Keratinocyte (primary cell): Measurements from ENCODE around the gene BCAS2. TPM values are rescaled to one million over a fixed set of nuclear protein-coding genes. Genes with fewer than 3 reads are reported as not detected.
"Not testable (repeated sequence)": the region's sequence is repeated elsewhere in the genome, so short reads cannot be mapped to it uniquely, and the experiment has no call there.

Experiments used
- DNase-seq: peaks from one replicate; pipeline ENCODE4 v3.0.0-alpha.2; 2011; ENCODE audit warnings: low read depth, missing footprints, low spot score
- FAIRE-seq: peaks from 2 replicates; lab custom pipeline; 2011; peaks lifted over from hg19 to GRCh38; lab: Jason Lieb, UNC
- H2AFZ ChIP-seq: 2 replicates; pipeline ENCODE4 v1.6.0; 2012; ENCODE audit warnings: low read length, control low read depth, inconsistent platforms; ENCODE audit not compliant: control insufficient read depth
- H3K27ac ChIP-seq: 2 replicates; pipeline ENCODE4 v1.5.1; 2011; ENCODE audit warnings: low read length; ENCODE audit not compliant: control insufficient read depth, insufficient read depth
- H3K27me3 ChIP-seq: 3 replicates; pipeline ENCODE4 v1.6.0; 2011; ENCODE audit warnings: low read length; ENCODE audit not compliant: control insufficient read depth, insufficient read depth; ENCODE audit errors: extremely low read depth
- H3K36me3 ChIP-seq, 2 experiments: 2 replicates in 1 of 2; 3 replicates in 1 of 2; pipeline ENCODE4 v1.5.1; 2011; ENCODE audit warnings: low read length in 2 of 2, mild to moderate bottlenecking in 1 of 2; ENCODE audit not compliant: control insufficient read depth in 2 of 2, insufficient read depth in 2 of 2; ENCODE audit errors: extremely low read depth in 1 of 2
- H3K4me1 ChIP-seq: 3 replicates; pipeline ENCODE4 v1.5.1; 2011; ENCODE audit warnings: low read length; ENCODE audit not compliant: control insufficient read depth, insufficient read depth; ENCODE audit errors: extremely low read depth
- H3K4me2 ChIP-seq: 3 replicates; pipeline ENCODE4 v1.6.0; 2011; ENCODE audit warnings: low read depth, low read length; ENCODE audit not compliant: control insufficient read depth, insufficient read depth; ENCODE audit errors: extremely low read depth
- H3K4me3 ChIP-seq, 3 experiments: fragments of 200-600 bp in 1 of 3; sonication (generic) in 1 of 3; 2 replicates in 2 of 3; 3 replicates in 1 of 3; pipeline ENCODE4 v1.5.1; 2011 to 2016; ENCODE audit warnings: low read length in 3 of 3, mild to moderate bottlenecking in 3 of 3, control low read depth in 2 of 3, inconsistent platforms in 1 of 3, low read depth in 1 of 3, mixed read lengths in 1 of 3, mixed run types in 1 of 3, moderate library complexity in 1 of 3; ENCODE audit not compliant: control insufficient read depth in 2 of 3, insufficient read depth in 2 of 3; ENCODE audit errors: extremely low read depth in 1 of 3
- H3K79me2 ChIP-seq: 2 replicates; pipeline ENCODE4 v1.6.0; 2012; ENCODE audit warnings: low read length; ENCODE audit not compliant: control insufficient read depth, insufficient read depth
- H3K9ac ChIP-seq: 3 replicates; pipeline ENCODE4 v1.6.0; 2011; ENCODE audit warnings: low read length; ENCODE audit not compliant: control insufficient read depth, insufficient read depth; ENCODE audit errors: extremely low read depth
- H3K9me1 ChIP-seq: 3 replicates; pipeline ENCODE4 v1.6.0; 2011; ENCODE audit warnings: low read length; ENCODE audit not compliant: control insufficient read depth, insufficient read depth; ENCODE audit errors: extremely low read depth
- H3K9me3 ChIP-seq: 2 replicates; pipeline ENCODE4 v1.5.1; 2012; ENCODE audit warnings: low read depth, low read length; ENCODE audit not compliant: control insufficient read depth
- H4K20me1 ChIP-seq: 3 replicates; pipeline ENCODE4 v1.6.0; 2011; ENCODE audit warnings: low read length; ENCODE audit not compliant: control insufficient read depth, insufficient read depth; ENCODE audit errors: extremely low read depth
- EZH2 ChIP-seq: IDR thresholded peaks from one replicate; pipeline ENCODE4 v1.6.1; 2012; ENCODE audit warnings: inconsistent platforms, mild to moderate bottlenecking, low read length, moderate library complexity
- dilution Hi-C: fragments of 300-500 bp; cut with MboI; formaldehyde crosslinking; loops from one replicate; pipeline ENCODE4 v1.7.0; 2020; ENCODE audit warnings: low sequenced_read_pairs; ENCODE audit not compliant: extremely low pct_ligation_motif_present
- polyA plus RNA-seq, 5 experiments: library from polyadenylated mRNA; depleted of rRNA in 3 of 5; stranded (reverse) in 3 of 5; stranded (forward) in 1 of 5; unstranded in 1 of 5; fragments of >200 nt; gene quantifications; 1 replicate in 1 of 5; 2 replicates in 3 of 5; 3 replicates in 1 of 5; pipeline versions ENCODE4 v1.2.1 to v1.2.3, GENCODE V29; 2011 to 2012; ENCODE audit warnings: missing spikeins in 2 of 5, low read depth in 1 of 5, low replicate concordance in 1 of 5
- TF ChIP-seq, protein P1 (sequence below), 3 experiments: IDR thresholded peaks in 1 of 3; conservative IDR thresholded peaks in 1 of 3; optimal IDR thresholded peaks in 1 of 3; 2 replicates in 2 of 3; 3 replicates in 1 of 3; pipeline versions ENCODE3 to v1.5.1; 2011; ENCODE audit warnings: low read length in 3 of 3, mild to moderate bottlenecking in 3 of 3, moderate library complexity in 2 of 3, control low read depth in 1 of 3, inconsistent platforms in 1 of 3; ENCODE audit not compliant: insufficient read depth in 2 of 3; ENCODE audit errors: extremely low read depth in 1 of 3

Gene BCAS2
- polyA plus RNA-seq, 1 donor (not counting 4 experiments of a cell fraction or from before 2014, with no cell fraction given), result 60.8 TPM

- Histone ChIP-seq H3K27me3 (no peaks in the 10 kb centered on the region), H3K79me2 (no peaks in the 10 kb centered on the region), H3K27ac (no peak overlapping the region), H3K4me1 (no peaks in the 10 kb centered on the region), H3K4me3 (no peak overlapping the region), H4K20me1 (no peaks in the 10 kb centered on the region), H3K9me1 (no peaks in the 10 kb centered on the region), H3K4me2 (no peak overlapping the region), H3K36me3 (peaks cover 5 to 17% of the 10 kb centered on the region in 2 experiments), H3K9me3 (no peaks in the 10 kb centered on the region), H2AFZ (no peak overlapping the region), H3K9ac (no peak overlapping the region)
- no peak for DNase-seq
- TF ChIP-seq EZH2, result no peak
- TF ChIP-seq, protein P1, sequence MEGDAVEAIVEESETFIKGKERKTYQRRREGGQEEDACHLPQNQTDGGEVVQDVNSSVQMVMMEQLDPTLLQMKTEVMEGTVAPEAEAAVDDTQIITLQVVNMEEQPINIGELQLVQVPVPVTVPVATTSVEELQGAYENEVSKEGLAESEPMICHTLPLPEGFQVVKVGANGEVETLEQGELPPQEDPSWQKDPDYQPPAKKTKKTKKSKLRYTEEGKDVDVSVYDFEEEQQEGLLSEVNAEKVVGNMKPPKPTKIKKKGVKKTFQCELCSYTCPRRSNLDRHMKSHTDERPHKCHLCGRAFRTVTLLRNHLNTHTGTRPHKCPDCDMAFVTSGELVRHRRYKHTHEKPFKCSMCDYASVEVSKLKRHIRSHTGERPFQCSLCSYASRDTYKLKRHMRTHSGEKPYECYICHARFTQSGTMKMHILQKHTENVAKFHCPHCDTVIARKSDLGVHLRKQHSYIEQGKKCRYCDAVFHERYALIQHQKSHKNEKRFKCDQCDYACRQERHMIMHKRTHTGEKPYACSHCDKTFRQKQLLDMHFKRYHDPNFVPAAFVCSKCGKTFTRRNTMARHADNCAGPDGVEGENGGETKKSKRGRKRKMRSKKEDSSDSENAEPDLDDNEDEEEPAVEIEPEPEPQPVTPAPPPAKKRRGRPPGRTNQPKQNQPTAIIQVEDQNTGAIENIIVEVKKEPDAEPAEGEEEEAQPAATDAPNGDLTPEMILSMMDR (optimal IDR thresholded peaks at IDR 0.05 in 1 of 3, IDR thresholded peaks at IDR 0.05 in 1 of 3, conservative IDR thresholded peaks at IDR 0.05 in 1 of 3; ENCODE audit: extremely low read depth in 1 of 3, insufficient read depth in 2 of 3, low read length in 3 of 3), result no peak
- no peak for FAIRE-seq
- dilution Hi-C loops, result no loop called here
Measured at GRCh38 chr1:114564141-114564540, 17.3 kb downstream of the BCAS2 start.

DNA sequence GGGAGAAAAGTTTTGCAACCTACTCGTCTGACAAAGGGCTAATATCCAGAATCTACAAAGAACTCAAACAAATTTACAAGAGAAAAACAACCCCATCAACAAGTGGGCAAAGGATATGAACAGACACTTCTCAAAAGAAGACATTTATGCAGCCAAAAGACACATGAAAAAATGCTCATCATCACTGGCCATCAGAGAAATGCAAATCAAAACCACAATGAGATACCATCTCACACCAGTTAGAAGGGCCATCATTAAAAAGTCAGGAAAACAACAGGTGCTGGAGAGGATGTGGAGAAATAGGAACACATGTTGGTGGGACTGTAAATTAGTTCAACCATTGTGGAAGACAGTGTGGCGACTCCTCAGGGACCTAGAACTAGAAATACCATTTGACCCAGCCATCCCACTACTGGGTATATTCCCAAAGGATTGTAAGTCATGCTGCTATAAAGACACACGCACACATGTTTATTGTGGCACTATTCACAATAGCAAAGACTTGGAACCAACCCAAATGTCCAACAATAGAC lies 18.4 kb downstream of the BCAS2 start:
- H3K9me1 ChIP-seq, H3K4me1 ChIP-seq, H3K27me3 ChIP-seq, H2AFZ ChIP-seq, H3K27ac ChIP-seq, H3K4me2 ChIP-seq, DNase-seq, FAIRE-seq, H3K79me2 ChIP-seq, H3K4me3 ChIP-seq, H3K9ac ChIP-seq, H3K9me3 ChIP-seq, dilution Hi-C loops, H4K20me1 ChIP-seq: not testable (repeated sequence)
- peaks cover 0 to 17% of the 10 kb centered on the region in 2 experiments for H3K36me3 ChIP-seq

DNA sequence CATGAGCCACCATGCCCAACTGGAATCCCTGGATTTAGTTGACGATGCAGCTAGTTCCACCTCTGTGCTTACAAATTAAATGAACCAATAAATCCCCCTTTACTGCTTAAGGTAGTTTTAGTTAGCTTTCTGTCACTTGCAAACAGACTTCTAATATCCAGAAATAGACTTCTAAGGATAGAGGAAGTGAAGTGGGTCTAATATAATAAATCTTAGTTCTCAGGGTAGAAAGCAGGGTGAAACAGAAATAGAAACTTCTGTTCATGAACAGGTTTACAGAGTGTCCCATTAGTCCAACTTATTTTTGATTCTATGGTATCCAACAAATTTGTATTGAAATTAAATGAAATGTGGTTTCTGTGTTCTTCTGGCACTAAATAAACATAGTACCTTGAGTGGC lies 20.1 kb downstream of the BCAS2 start:
- Histone ChIP-seq H3K79me2 (no peaks in the 10 kb centered on the region), H3K27ac (no peak overlapping the region), H3K4me3 (no peak overlapping the region), H2AFZ (no peak overlapping the region), H3K9me1 (no peaks in the 10 kb centered on the region), H3K36me3 (peaks cover 0 to 12% of the 10 kb centered on the region in 2 experiments), H4K20me1 (no peaks in the 10 kb centered on the region), H3K9ac (no peak overlapping the region), H3K9me3 (no peaks in the 10 kb centered on the region), H3K4me1 (no peaks in the 10 kb centered on the region), H3K4me2 (no peak overlapping the region), H3K27me3 (no peaks in the 10 kb centered on the region)
- DNase-seq (no peak), FAIRE-seq (no peak)
- TF ChIP-seq, protein P1 (optimal IDR thresholded peaks at IDR 0.05 in 1 of 3, IDR thresholded peaks at IDR 0.05 in 1 of 3, conservative IDR thresholded peaks at IDR 0.05 in 1 of 3; ENCODE audit: extremely low read depth in 1 of 3, insufficient read depth in 2 of 3, low read length in 3 of 3), result no peak
- TF ChIP-seq EZH2, result no peak
- dilution Hi-C loops, result no loop called here
